Liver (tissue), 9 donors: ENCODE results near the gene MAL. TPM values are rescaled to one million over a fixed set of nuclear protein-coding genes. Genes with fewer than 3 reads are reported as not detected.

ENCODE experiments used
- DNase-seq: peaks from one replicate; pipeline ENCODE4 v3.0.0-alpha.2; 2017; ENCODE audit warnings: low spot score
- H3K27ac ChIP-seq, 2 donors: one replicate each; pipeline ENCODE4 v1.7.0; 2013; ENCODE audit warnings: inconsistent platforms in 2 of 2, low read length in 2 of 2, control low read depth in 1 of 2, low read depth in 1 of 2, mild to moderate bottlenecking in 1 of 2
- H3K27me3 ChIP-seq, 4 donors: one replicate each; pipeline versions ENCODE4 v1.6.1 to v1.7.0; 2013; ENCODE audit warnings: low read length in 3 of 4, inconsistent platforms in 1 of 4, mild to moderate bottlenecking in 1 of 4, moderate library complexity in 1 of 4; ENCODE audit not compliant: control insufficient read depth in 4 of 4, insufficient read depth in 4 of 4
- H3K36me3 ChIP-seq, 4 donors: one replicate each; pipeline versions ENCODE4 v1.6.1 to v1.7.0; 2013; ENCODE audit warnings: low read length in 3 of 4, mild to moderate bottlenecking in 3 of 4, low read depth in 1 of 4, moderate library complexity in 1 of 4; ENCODE audit not compliant: control insufficient read depth in 4 of 4, insufficient read depth in 3 of 4
- H3K4me1 ChIP-seq, 4 donors: one replicate each; pipeline versions ENCODE4 v1.6.1 to v1.7.0; 2013; ENCODE audit warnings: low read length in 3 of 4, mild to moderate bottlenecking in 3 of 4, moderate library complexity in 1 of 4; ENCODE audit not compliant: control insufficient read depth in 4 of 4, insufficient read depth in 4 of 4
- H3K4me3 ChIP-seq, 3 donors: one replicate each; pipeline versions ENCODE4 v1.6.1 to v1.7.0; 2013; ENCODE audit warnings: low read length in 3 of 3, control low read depth in 1 of 3, low read depth in 1 of 3, mild to moderate bottlenecking in 1 of 3
- H3K9ac ChIP-seq, 2 donors: one replicate each; pipeline ENCODE4 v1.7.0; 2013; ENCODE audit warnings: low read length in 2 of 2, mild to moderate bottlenecking in 2 of 2, moderate library complexity in 2 of 2, control low read depth in 1 of 2, low read depth in 1 of 2
- H3K9me3 ChIP-seq, 4 donors: one replicate each; pipeline versions ENCODE4 v1.6.1 to v1.7.0; 2013; ENCODE audit warnings: low read length in 3 of 4; ENCODE audit not compliant: control insufficient read depth in 4 of 4
- ATF3 ChIP-seq: IDR thresholded peaks from 2 replicates; pipeline ENCODE4 v1.6.1; 2016; ENCODE audit warnings: antibody characterized with exemption
- EGR1 ChIP-seq, 2 donors: IDR thresholded peaks; 2 replicates each; pipeline ENCODE4 v1.6.1; 2016 to 2018; ENCODE audit warnings: antibody characterized with exemption in 2 of 2, low read depth in 2 of 2
- FOXA1 ChIP-seq: IDR thresholded peaks from 2 replicates; pipeline ENCODE4 v1.6.1; 2016; ENCODE audit warnings: antibody characterized with exemption
- FOXA2 ChIP-seq: IDR thresholded peaks from 2 replicates; pipeline ENCODE4 v1.6.1; 2016; ENCODE audit warnings: antibody characterized with exemption
- GABPA ChIP-seq, 2 donors: IDR thresholded peaks in 1 of 2; conservative IDR thresholded peaks in 1 of 2; 2 replicates each; pipeline ENCODE4 v1.6.1; 2016; ENCODE audit warnings: antibody characterized with exemption in 2 of 2, mild to moderate bottlenecking in 1 of 2, moderate library complexity in 1 of 2
- HNF4A ChIP-seq, 2 donors: conservative IDR thresholded peaks; 2 replicates each; pipeline ENCODE4 v1.6.1; 2016; ENCODE audit warnings: antibody characterized with exemption in 2 of 2, mild to moderate bottlenecking in 2 of 2
- HNF4G ChIP-seq: IDR thresholded peaks from 2 replicates; pipeline ENCODE4 v1.6.1; 2016; ENCODE audit warnings: antibody characterized with exemption
- JUND ChIP-seq, 2 donors: IDR thresholded peaks; 2 replicates each; pipeline ENCODE4 v1.6.1; 2016; ENCODE audit warnings: antibody characterized with exemption in 2 of 2
- MAX ChIP-seq: IDR thresholded peaks from 2 replicates; pipeline ENCODE4 v1.6.1; 2016; ENCODE audit warnings: antibody characterized with exemption
- NR2F2 ChIP-seq: IDR thresholded peaks from 2 replicates; pipeline ENCODE4 v1.6.1; 2016; ENCODE audit warnings: antibody characterized with exemption
- RAD21 ChIP-seq, 2 donors: IDR thresholded peaks; 2 replicates each; pipeline ENCODE4 v1.6.1; 2016; ENCODE audit warnings: antibody characterized with exemption in 2 of 2, mild to moderate bottlenecking in 2 of 2
- REST ChIP-seq: IDR thresholded peaks from 2 replicates; pipeline ENCODE4 v1.6.1; 2016; ENCODE audit warnings: antibody characterized with exemption, mild to moderate bottlenecking
- RXRA ChIP-seq, 2 donors: IDR thresholded peaks; 2 replicates each; pipeline ENCODE4 v1.6.1; 2017 to 2018; ENCODE audit warnings: antibody characterized with exemption in 2 of 2, mild to moderate bottlenecking in 1 of 2
- SP1 ChIP-seq: IDR thresholded peaks from 2 replicates; pipeline ENCODE4 v1.6.1; 2018; ENCODE audit warnings: antibody characterized with exemption, mild to moderate bottlenecking
- TAF1 ChIP-seq: conservative IDR thresholded peaks from 2 replicates; pipeline ENCODE4 v1.6.1; 2016; ENCODE audit warnings: antibody characterized with exemption, mild to moderate bottlenecking
- YY1 ChIP-seq: IDR thresholded peaks from 2 replicates; pipeline ENCODE4 v1.6.1; 2016; ENCODE audit warnings: antibody characterized with exemption, mild to moderate bottlenecking
- ZBTB33 ChIP-seq: IDR thresholded peaks from 2 replicates; pipeline ENCODE4 v1.6.1; 2016; ENCODE audit warnings: antibody characterized with exemption
- WGBS: extraction: QIAGEN DNeasy Blood & Tissue Kit; methylation state at CpG from one replicate; pipeline ENCODE4 v1.1.7; 2013; 5-methylcytosine and 5-hydroxymethylcytosine counted together
- polyA plus RNA-seq, 2 donors: library from polyadenylated mRNA; stranded (reverse) in 1 of 2; unstranded in 1 of 2; fragments of 200-250 nt in 1 of 2; fragments of >200 nt in 1 of 2; fragmentation: Nextera tagmentation in 1 of 2; extraction: Ambion mirVana in 1 of 2; gene quantifications; one replicate each; pipeline versions ENCODE4 v1.2.1 to v1.2.3, GENCODE V29; 2013 to 2015
- total RNA-seq, 2 donors: library from RNA; depleted of rRNA; stranded (reverse); fragments of >200 nt; gene quantifications; one replicate each; pipeline ENCODE4 v1.2.3, GENCODE V29; 2014
- donor health status: healthy.
- donor health status: healthy.
- donor health status: healthy.
- donor health status: healthy.
- donor health status: healthy.

The MAL gene
- total and polyA plus RNA-seq, 4 donors: 0.51 TPM; not detected in 3

GRCh38 chr2:95026471-95027368 is 1.2 kb downstream of the MAL start:
- no peaks in the 10 kb centered on the region for H3K9me3 ChIP-seq
- H3K9ac ChIP-seq: no peak overlapping the region
- 9% methylated on average over 47 of the region's 47 CpGs for WGBS
- no peak for DNase-seq
- peaks cover 4 to 12% (median 7%) of the 10 kb centered on the region in 4 donors for H3K27me3 ChIP-seq
- no peak overlapping the region for H3K27ac ChIP-seq
- H3K36me3 ChIP-seq: no peaks in the 10 kb centered on the region
- TF ChIP-seq MAX: no peak
- TF ChIP-seq REST: no peak
- TF ChIP-seq ATF3: no peak
- no peak for TF ChIP-seq JUND (IDR thresholded peaks at IDR 0.05)
- TF ChIP-seq RXRA (IDR thresholded peaks at IDR 0.05): no peak
- TF ChIP-seq NR2F2: no peak
- TF ChIP-seq FOXA1: no peak
- TF ChIP-seq HNF4A (conservative IDR thresholded peaks at IDR 0.05): no peak
- TF ChIP-seq SP1: no peak
- no peak for TF ChIP-seq FOXA2
- TF ChIP-seq ZBTB33: no peak
- TF ChIP-seq YY1: no peak
- no peak for TF ChIP-seq TAF1
- TF ChIP-seq GABPA (IDR thresholded peaks at IDR 0.05 in 1 of 2, conservative IDR thresholded peaks at IDR 0.05 in 1 of 2): no peak
- no peak for TF ChIP-seq EGR1 (IDR thresholded peaks at IDR 0.05; ENCODE audit: low read depth in 2 of 2)
- no peak for TF ChIP-seq RAD21 (IDR thresholded peaks at IDR 0.05)
- no peak for TF ChIP-seq HNF4G
- peak overlapping the region in 1 of 3 donors; percentile 12 for H3K4me3 ChIP-seq
- peaks cover 0 to 19% (median 10%) of the 10 kb centered on the region in 4 donors for H3K4me1 ChIP-seq

- no peak for DNase-seq
- Histone ChIP-seq H3K27me3 (peaks cover 4 to 12% (median 7%) of the 10 kb centered on the region in 4 donors), H3K9ac (no peak overlapping the region), H3K9me3 (no peaks in the 10 kb centered on the region), H3K27ac (no peak overlapping the region), H3K4me1 (peaks cover 0 to 19% (median 10%) of the 10 kb centered on the region in 4 donors), H3K36me3 (no peaks in the 10 kb centered on the region), H3K4me3 (no peak overlapping the region)
- TF ChIP-seq HNF4A (conservative IDR thresholded peaks at IDR 0.05) (no peak), YY1 (no peak), FOXA2 (no peak), SP1 (no peak), JUND (IDR thresholded peaks at IDR 0.05) (no peak), MAX (no peak), REST (no peak), HNF4G (no peak), RXRA (IDR thresholded peaks at IDR 0.05) (no peak)
- 32% methylated on average over 9 of the region's 9 CpGs for WGBS
Measured at GRCh38 chr2:95027369-95027720, 1.8 kb downstream of the MAL start.
